Activated naive CD4-positive, alpha-beta T cell treated with anti-CD3 and anti-CD28 coated beads for 36 hours (primary cell): ENCODE data around the gene NEDD9. TPM values are rescaled to one million over a fixed set of nuclear protein-coding genes. Genes with fewer than 3 reads are reported as not detected.

Source experiments
- CTCF ChIA-PET: fragments of 350-600 bp; sonication (Branson Sonifier 250); formaldehyde crosslinking; loops from one replicate; lab custom pipeline; 2021; ENCODE audit warnings: antibody characterized with exemption; lab: Charles Lee
- DNase-seq: peaks from one replicate; pipeline ENCODE4 v3.0.0-alpha.2; 2020
- H3K27ac Mint-ChIP-seq: one replicate; pipeline ENCODE4 v1.8.0; 2021; ENCODE audit warnings: mild to moderate bottlenecking, mixed read lengths
- H3K27me3 Mint-ChIP-seq: one replicate; pipeline ENCODE4 v1.8.0; 2021; ENCODE audit warnings: low read depth, mixed read lengths
- H3K36me3 Mint-ChIP-seq: one replicate; pipeline ENCODE4 v1.8.0; 2021; ENCODE audit warnings: low read depth, mixed read lengths
- H3K4me1 Mint-ChIP-seq: one replicate; pipeline ENCODE4 v1.8.0; 2021; ENCODE audit warnings: low read depth, mixed read lengths
- H3K4me3 Mint-ChIP-seq: one replicate; pipeline ENCODE4 v1.8.0; 2021; ENCODE audit warnings: mild to moderate bottlenecking, moderate library complexity, mixed read lengths
- H3K9me3 Mint-ChIP-seq: one replicate; pipeline ENCODE4 v1.8.0; 2021; ENCODE audit warnings: mixed read lengths
- intact Hi-C: fragments of 100-400 bp; cut with micrococcal nuclease; formaldehyde crosslinking; loops from one replicate; pipeline ENCODE4 v1.15.1; 2023
- total RNA-seq, 2 experiments: library from RNA; stranded (reverse); gene quantifications; one replicate each; pipeline ENCODE4 v1.2.3, GENCODE V29; 2021

Gene NEDD9
- total RNA-seq, 2 experiments from 2014 or later = 17.5 to 18.8 TPM

DNA sequence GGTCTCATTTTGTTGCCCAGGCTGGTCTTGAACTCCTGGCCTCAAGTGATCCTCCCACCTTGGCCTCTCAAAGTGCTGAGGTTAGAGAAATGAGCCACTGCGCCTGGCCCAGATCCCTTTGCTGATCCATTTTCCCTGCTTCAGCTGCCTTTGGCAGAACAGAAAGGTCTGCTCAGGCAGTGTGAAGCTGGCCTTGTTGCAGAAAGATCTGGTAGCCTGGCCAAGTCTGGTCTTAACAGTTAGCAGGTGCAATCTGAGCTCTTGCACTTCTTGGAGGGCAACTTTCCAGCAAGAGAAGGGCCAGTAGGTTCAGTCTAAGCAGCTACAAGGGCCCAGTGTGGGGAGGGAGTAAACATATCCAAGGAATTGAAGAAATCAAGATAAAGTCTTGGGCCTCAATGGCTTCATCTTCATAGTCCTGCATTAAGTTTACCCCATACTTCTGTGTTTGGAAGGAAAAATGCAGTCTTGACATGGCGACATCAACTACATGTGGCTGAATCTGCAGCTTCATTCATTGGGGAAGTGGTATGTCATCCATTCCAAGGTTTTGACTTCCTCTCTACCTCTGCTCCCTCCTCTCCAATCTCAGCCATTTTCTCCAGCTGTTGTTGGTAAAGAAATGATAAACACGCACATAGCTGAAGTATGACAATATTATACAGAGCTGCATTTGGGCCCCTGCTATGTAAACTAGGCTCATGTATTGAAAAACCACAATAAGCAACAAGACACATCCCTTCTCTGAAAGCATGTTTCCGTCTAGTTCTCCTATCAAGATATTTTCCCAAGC, 39.0 kb upstream of the NEDD9 start:
- Mint-ChIP-seq H3K36me3 (peaks cover 5% of the 10 kb centered on the region), H3K27ac (no peak overlapping the region), H3K9me3 (no peaks in the 10 kb centered on the region), H3K27me3 (no peaks in the 10 kb centered on the region), H3K4me3 (no peak overlapping the region), H3K4me1 (peaks cover 15% of the 10 kb centered on the region)
- CTCF ChIA-PET = interaction anchor here (1.1 to 1.6 kb wide), 2 partner anchors 10 to 101 kb away, joined by 3 to 4 read pairs; no protein-coding TSS in a partner anchor
- intact Hi-C loops = no loop called here
- no peak for DNase-seq

DNA sequence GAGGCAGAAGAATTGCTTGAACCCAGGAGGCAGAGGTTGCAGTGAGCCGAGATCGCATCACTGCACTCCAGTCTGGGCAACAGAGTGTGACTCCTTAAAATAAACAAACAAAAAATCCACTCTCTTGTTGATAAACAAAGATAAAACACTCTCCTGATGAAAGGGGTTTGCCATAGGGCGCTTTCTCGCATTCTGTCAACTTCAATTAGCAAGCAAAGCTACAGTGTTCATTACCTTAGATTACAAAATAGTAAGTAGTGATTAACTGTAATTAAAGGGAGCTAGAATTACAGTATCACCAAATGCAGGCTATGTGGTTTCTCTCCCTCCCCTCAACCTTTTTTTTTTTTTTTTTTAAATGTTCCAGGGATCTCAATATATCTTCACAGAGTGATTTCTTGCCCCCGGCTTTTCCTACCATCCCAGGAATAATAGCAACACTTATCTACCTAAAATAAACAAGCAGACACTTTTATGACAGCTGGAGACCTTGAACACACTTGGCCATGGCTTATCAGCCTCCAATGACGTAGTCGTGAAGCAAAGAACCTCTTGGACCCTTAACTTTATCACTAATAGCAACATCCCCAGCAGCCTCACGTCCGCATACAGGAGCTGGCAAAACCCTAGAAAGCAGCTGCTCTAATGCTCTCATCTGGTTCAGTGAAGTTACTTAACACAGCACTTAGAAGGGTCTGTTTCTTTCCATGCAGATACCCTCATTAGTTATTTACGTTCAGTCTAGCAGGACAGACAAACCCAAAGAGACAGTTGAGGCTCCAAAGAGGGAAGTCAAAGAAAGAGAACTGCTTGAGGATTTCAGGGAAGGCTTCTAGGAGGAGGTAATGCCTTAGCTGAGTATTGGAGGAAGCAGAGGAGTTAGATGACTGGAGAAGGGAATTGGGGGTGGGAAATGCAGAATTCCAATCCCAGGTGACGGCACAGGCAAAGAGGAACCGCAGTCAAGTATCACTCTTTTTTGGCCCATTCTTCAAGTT, 37.9 kb upstream of the NEDD9 start:
- intact Hi-C loops = no loop called here
- H3K27me3 Mint-ChIP-seq = no peaks in the 10 kb centered on the region

DNA sequence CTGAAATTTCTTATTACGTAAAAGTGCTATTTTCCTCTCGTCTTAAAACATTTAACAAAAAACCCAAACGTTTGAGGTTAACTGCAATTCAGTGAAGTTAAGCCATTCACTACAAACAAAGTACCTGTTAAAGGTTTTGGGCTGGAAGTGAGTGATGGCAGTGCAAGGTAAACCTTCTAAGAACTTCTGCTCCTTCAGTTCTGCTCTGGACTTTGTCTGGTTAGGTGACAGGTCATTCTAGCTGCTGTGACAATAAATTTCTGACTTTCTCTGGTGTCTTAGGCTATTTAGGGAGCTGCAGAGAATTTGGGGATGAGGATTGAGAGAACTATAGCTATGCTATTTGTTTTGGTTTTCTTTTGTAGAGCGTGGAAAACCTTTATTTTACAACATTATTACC, 36.5 kb upstream of the NEDD9 start:
- DNase-seq = no peak
- CTCF ChIA-PET = no interaction called here
- peaks cover 3% of the 10 kb centered on the region for H3K4me1 Mint-ChIP-seq
- intact Hi-C loops = no loop called here
- no peak overlapping the region for H3K27ac Mint-ChIP-seq
- peaks cover 4% of the 10 kb centered on the region for H3K36me3 Mint-ChIP-seq
- H3K9me3 Mint-ChIP-seq = no peaks in the 10 kb centered on the region
- no peak overlapping the region for H3K4me3 Mint-ChIP-seq
- H3K27me3 Mint-ChIP-seq = no peaks in the 10 kb centered on the region

More for the DNA sequence above, 37.9 kb upstream of the NEDD9 start:
- no peak for DNase-seq
- Mint-ChIP-seq H3K9me3 (no peaks in the 10 kb centered on the region), H3K27ac (no peak overlapping the region), H3K36me3 (peaks cover 5% of the 10 kb centered on the region), H3K4me1 (peaks cover 5% of the 10 kb centered on the region), H3K4me3 (no peak overlapping the region)
- CTCF ChIA-PET = interaction anchor here (0.6 to 1.6 kb wide), 4 partner anchors 9 to 214 kb away, joined by 3 to 4 read pairs (median 4); no protein-coding TSS in a partner anchor

DNA sequence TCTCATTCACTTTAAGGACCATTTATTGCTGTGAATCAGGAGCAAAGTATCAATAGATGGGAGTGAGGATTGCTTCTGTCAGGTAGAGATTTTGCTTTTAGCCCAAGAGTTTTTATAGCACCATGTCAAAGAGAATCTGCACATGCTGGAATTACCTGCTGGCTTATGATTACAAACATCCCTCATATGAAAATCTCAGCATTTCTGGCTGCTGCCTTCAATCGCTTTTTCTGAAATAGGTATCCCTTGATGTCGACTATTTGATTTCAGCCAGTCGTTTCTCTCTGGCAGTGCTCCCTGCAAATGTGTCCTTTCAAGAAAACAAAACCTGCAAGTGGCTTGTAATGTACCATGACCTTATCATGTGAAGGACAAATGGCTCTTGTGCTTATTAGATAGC, 34.5 kb upstream of the NEDD9 start:
- no peaks in the 10 kb centered on the region for H3K9me3 Mint-ChIP-seq
- H3K36me3 Mint-ChIP-seq = peaks cover 4% of the 10 kb centered on the region
- DNase-seq = no peak
- intact Hi-C loops = no loop called here
- CTCF ChIA-PET = interaction anchor here (0.6 kb wide), 1 partner anchor 63 kb away, joined by 3 read pairs; no protein-coding TSS in a partner anchor
- H3K27me3 Mint-ChIP-seq = no peaks in the 10 kb centered on the region
- H3K4me3 Mint-ChIP-seq = no peak overlapping the region
- peaks cover 5% of the 10 kb centered on the region for H3K4me1 Mint-ChIP-seq
- no peak overlapping the region for H3K27ac Mint-ChIP-seq

DNA sequence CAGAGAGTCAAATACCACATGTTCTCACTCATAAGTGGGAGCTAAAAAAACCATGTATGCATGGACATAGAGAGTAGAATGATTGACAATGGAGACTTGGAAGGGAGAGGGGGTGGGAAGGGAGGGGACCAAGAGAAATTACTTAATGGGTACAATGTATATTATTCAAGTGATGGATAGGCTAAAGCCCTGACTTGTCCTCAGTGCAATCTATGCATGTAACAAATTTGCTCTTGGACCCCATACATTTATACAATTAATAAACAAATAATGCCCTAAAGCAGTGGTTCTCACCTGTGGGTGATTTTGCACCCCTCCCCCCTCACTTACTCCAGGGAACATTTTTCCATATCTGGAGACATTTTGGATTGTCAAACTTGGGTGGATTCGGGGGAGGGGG, 33.5 kb upstream of the NEDD9 start:
- no peaks in the 10 kb centered on the region for H3K27me3 Mint-ChIP-seq
- H3K4me1 Mint-ChIP-seq = peaks cover 10% of the 10 kb centered on the region
- CTCF ChIA-PET = no interaction called here
- H3K27ac Mint-ChIP-seq = no peak overlapping the region
- intact Hi-C loops = no loop called here
- DNase-seq = no peak
- H3K9me3 Mint-ChIP-seq = no peaks in the 10 kb centered on the region
- H3K36me3 Mint-ChIP-seq = peaks cover 4% of the 10 kb centered on the region
- H3K4me3 Mint-ChIP-seq = no peak overlapping the region

DNA sequence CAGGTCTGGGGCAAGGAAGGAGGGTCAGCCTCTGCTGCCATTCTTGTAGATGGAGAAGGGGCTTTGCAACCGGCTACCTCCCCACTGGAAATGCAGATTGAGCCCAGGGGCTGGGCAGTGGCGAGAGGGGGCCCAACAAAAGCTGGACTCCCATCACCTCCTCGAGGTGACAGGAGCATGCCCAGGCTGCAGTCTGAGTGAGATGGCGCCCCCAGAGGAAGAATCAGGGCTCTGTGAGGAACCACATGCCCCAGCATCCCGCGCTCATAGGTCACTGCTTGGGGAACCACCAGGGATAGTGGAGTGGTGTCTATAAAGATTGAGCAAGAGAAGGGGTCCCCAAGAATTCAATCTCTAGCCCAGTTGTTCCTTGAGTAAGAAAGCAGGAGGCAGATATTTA, 31.6 kb upstream of the NEDD9 start:
- H3K27ac Mint-ChIP-seq = no peak overlapping the region
- CTCF ChIA-PET = interaction anchor here (1.0 kb wide), 1 partner anchor 138 kb away, joined by 3 read pairs; no protein-coding TSS in a partner anchor

DNA sequence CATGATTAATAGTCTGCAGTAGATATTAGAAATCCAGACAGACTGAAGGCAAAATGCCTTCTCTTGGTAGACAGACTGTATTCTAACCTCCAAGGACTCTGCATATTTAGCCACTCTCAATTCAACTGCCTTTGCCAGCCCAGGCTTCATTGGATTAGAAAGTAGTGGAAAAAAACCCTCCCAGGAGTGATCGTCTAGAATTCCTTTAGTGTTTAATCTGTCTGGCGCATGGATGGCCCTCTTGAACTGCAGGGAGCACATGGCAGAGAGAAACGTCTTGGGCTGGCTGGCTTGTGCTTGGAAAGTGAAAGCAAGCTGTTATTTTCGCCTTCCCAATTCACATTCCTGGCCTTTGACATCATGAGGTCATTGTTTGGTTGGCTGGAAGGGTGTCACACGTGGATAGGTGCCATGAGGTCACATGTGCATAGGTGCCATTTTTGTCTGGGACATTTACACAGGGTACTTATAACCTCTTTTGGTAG, 30.9 kb upstream of the NEDD9 start:
- Mint-ChIP-seq H3K36me3 (peaks cover 6% of the 10 kb centered on the region), H3K4me3 (no peak overlapping the region), H3K27me3 (no peaks in the 10 kb centered on the region), H3K4me1 (peaks cover 31% of the 10 kb centered on the region), H3K9me3 (no peaks in the 10 kb centered on the region), H3K27ac (no peak overlapping the region)
- intact Hi-C loops = loop anchor here (2.0 kb wide), 1 partner anchor 13 kb away; no protein-coding TSS in a partner anchor
- CTCF ChIA-PET = interaction anchor here (1.0 to 1.1 kb wide), 2 partner anchors 138 to 233 kb away, joined by 3 to 4 read pairs; no protein-coding TSS in a partner anchor
- DNase-seq = no peak

More for the DNA sequence above, 31.6 kb upstream of the NEDD9 start:
- Mint-ChIP-seq H3K36me3 (peaks cover 6% of the 10 kb centered on the region), H3K27me3 (no peaks in the 10 kb centered on the region), H3K4me1 (peaks cover 23% of the 10 kb centered on the region), H3K9me3 (no peaks in the 10 kb centered on the region), H3K4me3 (no peak overlapping the region)
- intact Hi-C loops = no loop called here
- no peak for DNase-seq

DNA sequence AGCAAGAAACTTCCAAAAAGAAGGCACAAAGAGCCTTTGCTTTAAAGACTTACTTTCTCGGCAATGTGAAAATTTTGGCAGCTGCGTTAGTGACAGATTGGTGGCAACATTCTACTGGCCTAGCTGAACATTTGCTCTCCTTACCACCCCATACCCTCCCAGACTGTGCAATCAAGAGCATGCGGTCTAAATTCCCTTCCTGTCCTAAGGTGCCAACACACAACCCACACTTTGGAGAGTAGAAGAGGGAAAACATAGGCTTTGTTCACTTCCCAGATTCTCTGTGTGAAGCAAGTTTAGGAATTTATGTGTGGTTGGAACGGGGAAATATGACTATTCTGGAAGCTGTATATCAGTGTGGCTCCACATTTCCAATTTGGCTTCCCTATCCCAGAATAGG, 29.8 kb upstream of the NEDD9 start:
- H3K9me3 Mint-ChIP-seq = no peaks in the 10 kb centered on the region
- no peak overlapping the region for H3K27ac Mint-ChIP-seq
- H3K36me3 Mint-ChIP-seq = peaks cover 6% of the 10 kb centered on the region
- CTCF ChIA-PET = interaction anchor here (1.1 kb wide), 2 partner anchors 9 to 234 kb away, joined by 3 to 4 read pairs; no protein-coding TSS in a partner anchor
- DNase-seq = no peak
- no peak overlapping the region for H3K4me3 Mint-ChIP-seq
- H3K4me1 Mint-ChIP-seq = peaks cover 38% of the 10 kb centered on the region
- H3K27me3 Mint-ChIP-seq = no peaks in the 10 kb centered on the region
- intact Hi-C loops = loop anchor here (2.0 kb wide), 1 partner anchor 15 kb away; no protein-coding TSS in a partner anchor

DNA sequence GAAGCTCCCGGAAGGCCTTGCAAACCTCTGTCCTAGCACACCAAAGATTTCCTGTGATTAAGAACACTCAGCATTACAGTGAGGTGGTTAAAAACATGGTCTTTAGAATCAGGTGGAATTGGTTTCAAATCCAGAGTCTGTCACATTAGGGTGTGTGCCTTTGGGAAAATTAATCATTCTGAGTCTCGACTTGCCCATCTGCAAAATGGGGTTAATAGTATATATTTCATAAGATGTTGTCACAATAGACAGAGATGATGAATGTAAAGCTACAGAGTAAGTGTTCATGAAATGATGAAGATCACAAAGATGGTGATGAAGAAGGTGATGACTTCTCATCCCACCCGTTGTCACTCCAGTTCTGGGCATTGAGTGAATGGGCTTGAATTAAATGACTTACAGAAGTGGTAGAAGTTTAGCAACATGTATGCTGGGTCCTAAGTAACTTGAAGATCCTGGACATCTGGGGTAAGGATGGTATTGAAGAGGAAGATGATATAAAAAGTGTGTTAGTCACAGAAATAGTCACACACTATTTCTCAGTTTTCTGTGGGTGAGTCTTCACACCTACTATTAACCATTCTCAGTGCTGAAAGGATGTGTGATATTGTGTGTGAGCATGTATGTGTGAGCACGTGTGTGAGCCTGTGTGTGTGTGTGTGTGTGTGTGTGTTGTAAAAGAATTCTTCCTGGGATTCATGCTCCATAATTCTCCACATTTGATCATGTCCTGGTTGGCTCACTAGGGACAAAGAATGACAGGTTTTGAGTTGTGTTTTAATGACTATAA, 28.0 kb upstream of the NEDD9 start:
- H3K4me3 Mint-ChIP-seq = no peak overlapping the region
- intact Hi-C loops = no loop called here
- H3K9me3 Mint-ChIP-seq = no peaks in the 10 kb centered on the region
- peaks cover 9% of the 10 kb centered on the region for H3K36me3 Mint-ChIP-seq
- peaks cover 38% of the 10 kb centered on the region for H3K4me1 Mint-ChIP-seq
- CTCF ChIA-PET = interaction anchor here (0.6 to 1.0 kb wide), 2 partner anchors 27 to 237 kb away, joined by 3 read pairs; no protein-coding TSS in a partner anchor
- DNase-seq = no peak
- H3K27ac Mint-ChIP-seq = no peak overlapping the region
- H3K27me3 Mint-ChIP-seq = no peaks in the 10 kb centered on the region

DNA sequence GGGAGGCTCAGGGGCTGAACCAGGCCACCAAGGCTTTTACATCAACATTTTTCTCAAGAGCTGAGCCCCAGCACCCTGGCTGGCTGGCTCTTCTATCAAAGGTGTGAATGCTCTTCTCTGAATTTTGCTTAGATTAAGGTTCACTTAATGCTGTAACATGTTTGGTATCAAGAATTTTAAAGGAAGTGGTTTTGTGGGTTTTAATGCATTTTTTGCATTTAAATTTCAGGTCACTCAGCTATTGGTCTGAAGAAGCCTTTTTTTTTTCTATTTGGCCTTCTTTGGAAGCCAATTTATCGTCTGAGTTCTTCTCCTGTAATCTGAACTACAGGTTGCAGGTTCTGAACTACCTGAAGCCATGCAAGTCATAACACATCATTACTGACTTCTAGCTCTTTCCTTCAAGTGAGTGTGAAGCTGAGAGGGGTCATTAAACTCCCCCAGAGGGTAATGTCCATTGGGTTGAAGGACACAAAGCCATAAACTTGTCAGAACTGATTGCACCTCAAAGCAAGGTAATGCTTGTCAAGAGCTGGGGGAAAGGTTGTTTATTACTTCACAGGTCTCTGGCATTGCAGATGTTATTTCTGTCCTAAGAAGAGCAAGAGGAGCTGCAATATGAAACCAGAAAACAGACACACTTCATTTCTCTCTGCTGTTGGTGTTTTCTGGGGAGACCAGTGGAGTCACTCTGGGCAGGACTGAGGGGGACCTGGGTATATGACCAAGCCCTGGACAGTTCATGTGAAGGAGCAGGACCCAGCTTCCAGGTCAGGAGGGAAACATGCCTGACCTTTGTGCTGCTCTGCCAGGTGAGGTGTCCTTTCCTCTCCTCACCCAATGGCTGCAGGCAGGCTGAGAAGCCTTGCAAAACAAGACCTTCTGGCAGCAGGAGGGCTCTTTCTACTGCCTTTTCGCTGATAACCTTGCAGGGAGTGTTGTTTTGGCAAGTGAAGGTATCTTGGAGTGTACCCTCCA, 26.1 kb upstream of the NEDD9 start:
- Mint-ChIP-seq H3K4me3 (no peak overlapping the region), H3K36me3 (peaks cover 8% of the 10 kb centered on the region), H3K9me3 (no peaks in the 10 kb centered on the region), H3K4me1 (peaks cover 35% of the 10 kb centered on the region), H3K27me3 (no peaks in the 10 kb centered on the region), H3K27ac (no peak overlapping the region)
- CTCF ChIA-PET = no interaction called here
- DNase-seq = peak; percentile 26
- intact Hi-C loops = loop anchor here (1.0 kb wide), 1 partner anchor 22 kb away; no protein-coding TSS in a partner anchor
